IMR-90 (cell line): ENCODE results near the gene OR52W1. TPM values are rescaled to one million over a fixed set of nuclear protein-coding genes. Genes with fewer than 3 reads are reported as not detected.

ENCODE experiments used
- ATAC-seq: fragments of 200-7000 bp; cut with Tn5 transposase; 2 replicates; pipeline ENCODE4 v1.9.1; 2020; ENCODE audit warnings: low read depth, mild to moderate bottlenecking, moderate library complexity
- BruUV-seq: library from RNA; stranded (reverse); fragments of 400-500 nt; replicated peaks from 2 replicates; lab custom pipeline; 2021; lab: Mats Ljungman, UMichigan
- CTCF ChIA-PET: fragments of 300-600 bp; formaldehyde crosslinking; extraction: SDS; loops from one replicate; lab custom pipeline; 2021; ENCODE audit warnings: antibody characterized with exemption; lab: Yijun Ruan, JAX
- POLR2A ChIA-PET: fragments of 300-600 bp; sonication (Branson Sonifier 250); formaldehyde crosslinking; loops from one replicate; lab custom pipeline; 2022; ENCODE audit warnings: antibody characterized with exemption; ENCODE audit not compliant: unreplicated experiment; lab: Charles Lee
- DNase-seq: peaks from one replicate; pipeline ENCODE4 v3.0.0; 2013
- H2AFZ ChIP-seq: replicated peaks from 2 replicates; pipeline ENCODE3; 2013; ENCODE audit warnings: low read length, mild to moderate bottlenecking; ENCODE audit not compliant: poor library complexity
- H2AK5ac ChIP-seq: 2 replicates; pipeline ENCODE4 v1.6.1; 2013; ENCODE audit warnings: low read depth, low read length, inconsistent platforms
- H2AK9ac ChIP-seq: replicated peaks from 2 replicates; pipeline ENCODE3; 2013; ENCODE audit warnings: mild to moderate bottlenecking, low read depth, low read length, moderate library complexity; ENCODE audit not compliant: poor library complexity
- H2BK120ac ChIP-seq: 2 replicates; pipeline ENCODE4 v1.6.1; 2013; ENCODE audit warnings: low read depth, low read length, inconsistent platforms
- H2BK15ac ChIP-seq: 3 replicates; pipeline ENCODE4 v1.6.1; 2013; ENCODE audit warnings: low read depth, low read length, inconsistent platforms
- H2BK20ac ChIP-seq: 2 replicates; pipeline ENCODE4 v1.6.1; 2013; ENCODE audit warnings: low read depth, mild to moderate bottlenecking, inconsistent platforms, low read length, moderate library complexity
- H2BK5ac ChIP-seq: 2 replicates; pipeline ENCODE4 v1.6.1; 2013; ENCODE audit warnings: mild to moderate bottlenecking, low read depth, low read length, inconsistent platforms; ENCODE audit not compliant: poor library complexity, severe bottlenecking
- H3K14ac ChIP-seq: replicated peaks from 2 replicates; pipeline ENCODE4 v1.6.1; 2013; ENCODE audit warnings: low read depth, low read length, inconsistent platforms
- H3K18ac ChIP-seq: 2 replicates; pipeline ENCODE4 v1.6.1; 2013; ENCODE audit warnings: low read depth, low read length, control low read depth
- H3K23ac ChIP-seq: 2 replicates; pipeline ENCODE4 v1.6.1; 2013; ENCODE audit warnings: low read depth, low read length, inconsistent platforms
- H3K27ac ChIP-seq: 2 replicates; pipeline ENCODE4 v1.5.1; 2013; ENCODE audit warnings: mild to moderate bottlenecking, control low read depth, low read length; ENCODE audit not compliant: insufficient read depth
- H3K27me3 ChIP-seq: 2 replicates; pipeline ENCODE4 v1.6.1; 2013; ENCODE audit warnings: low read length; ENCODE audit not compliant: control insufficient read depth, insufficient read depth
- H3K36me3 ChIP-seq: 2 replicates; pipeline ENCODE4 v1.6.1; 2013; ENCODE audit warnings: low read length, mixed read lengths; ENCODE audit not compliant: control insufficient read depth, insufficient read depth
- H3K4ac ChIP-seq: 2 replicates; pipeline ENCODE4 v1.6.1; 2013; ENCODE audit warnings: low read depth, low read length, inconsistent platforms
- H3K4me1 ChIP-seq: 2 replicates; pipeline ENCODE4 v1.6.1; 2013; ENCODE audit warnings: low read length, mixed read lengths; ENCODE audit not compliant: control insufficient read depth, insufficient read depth
- H3K4me2 ChIP-seq: 2 replicates; pipeline ENCODE4 v1.6.1; 2013; ENCODE audit warnings: low read depth, mild to moderate bottlenecking, control low read depth, low read length, moderate library complexity
- H3K4me3 ChIP-seq: 2 replicates; pipeline ENCODE4 v1.5.1; 2013; ENCODE audit warnings: low read depth, mild to moderate bottlenecking, control low read depth, low read length, moderate library complexity; ENCODE audit not compliant: insufficient read depth
- H3K56ac ChIP-seq: 2 replicates; pipeline ENCODE4 v1.6.1; 2013; ENCODE audit warnings: low read length, inconsistent platforms; ENCODE audit not compliant: insufficient read depth; ENCODE audit errors: extremely low read depth
- H3K79me1 ChIP-seq, 2 experiments: 2 replicates each; pipeline ENCODE4 v1.6.1; 2013; ENCODE audit warnings: low read length in 2 of 2, inconsistent platforms in 1 of 2, low read depth in 1 of 2
- H3K9ac ChIP-seq: 2 replicates; pipeline ENCODE4 v1.6.1; 2013; ENCODE audit warnings: low read depth, low read length, control low read depth
- H3K9me1 ChIP-seq: 2 replicates; pipeline ENCODE4 v1.6.1; 2013; ENCODE audit warnings: low read length, inconsistent platforms; ENCODE audit not compliant: insufficient read depth
- H3K9me3 ChIP-seq: 2 replicates; pipeline ENCODE4 v1.6.1; 2013; ENCODE audit warnings: low read length; ENCODE audit not compliant: control insufficient read depth, insufficient read depth
- H4K20me1 ChIP-seq: 2 replicates; pipeline ENCODE4 v1.6.1; 2013; ENCODE audit warnings: low read length, inconsistent platforms; ENCODE audit not compliant: insufficient read depth
- H4K5ac ChIP-seq: 2 replicates; pipeline ENCODE4 v1.6.1; 2013; ENCODE audit warnings: mild to moderate bottlenecking, low read depth, low read length, control low read depth
- H4K8ac ChIP-seq, 2 experiments: 2 replicates each; pipeline ENCODE4 v1.6.1; 2013; ENCODE audit warnings: low read depth in 2 of 2, low read length in 2 of 2, control low read depth in 1 of 2, inconsistent platforms in 1 of 2
- H4K91ac ChIP-seq: 2 replicates; pipeline ENCODE4 v1.6.1; 2013; ENCODE audit warnings: low read depth, low read length, inconsistent platforms; ENCODE audit not compliant: insufficient read depth
- FOS ChIP-seq: fragments of 150-350 bp; IDR thresholded peaks from 2 replicates; pipeline ENCODE4 v1.6.1; 2016; ENCODE audit warnings: low read depth, low read length
- MAZ ChIP-seq: IDR thresholded peaks from 2 replicates; pipeline ENCODE4 v1.6.1; 2012; ENCODE audit warnings: low read depth, mild to moderate bottlenecking, low read length, improper control_type of control experiment, moderate library complexity, borderline replicate concordance
- POLR2A ChIP-seq: IDR thresholded peaks from 2 replicates; pipeline ENCODE4 v1.6.1; 2012; ENCODE audit warnings: mild to moderate bottlenecking, low read depth, low read length
- RCOR1 ChIP-seq: IDR thresholded peaks from 2 replicates; pipeline ENCODE4 v1.6.1; 2012; ENCODE audit warnings: mild to moderate bottlenecking, low read length, improper control_type of control experiment; ENCODE audit not compliant: insufficient replicate concordance
- WGBS, 2 experiments: methylation state at CpG; one replicate each; pipeline versions ENCODE4 v1.1.5 to v1.1.7; 2013; ENCODE audit warnings: missing lambda C conversion rate in 2 of 2; ENCODE audit not compliant: insufficient read length in 1 of 2; ENCODE audit errors: extremely low coverage in 2 of 2; 5-methylcytosine and 5-hydroxymethylcytosine counted together
- dilution Hi-C: fragments of 300-500 bp; cut with HindIII; formaldehyde crosslinking; loops from one replicate; pipeline ENCODE4 v1.14.3; 2018; ENCODE audit warnings: low sequenced_read_pairs; ENCODE audit not compliant: unreplicated experiment
- in situ Hi-C: fragments of 300-500 bp; cut with MboI; formaldehyde crosslinking; loops from 3 replicates; pipeline ENCODE4 v1.14.3; 2019; ENCODE audit warnings: low sequenced_read_pairs, inconsistent platforms, mixed read lengths
- intact Hi-C: fragments of 100-400 bp; cut with micrococcal nuclease; formaldehyde crosslinking; loops from 2 replicates; pipeline ENCODE4 v1.10.0; 2022
- polyA plus RNA-seq, 3 experiments: library from polyadenylated mRNA; depleted of rRNA; stranded (reverse); fragments of >200 nt; gene quantifications; 2 replicates each; pipeline ENCODE4 v1.2.3, GENCODE V29; 2012; ENCODE audit warnings: low replicate concordance in 1 of 3
- total RNA-seq: library from RNA; depleted of rRNA; stranded (reverse); fragments of >200 nt; gene quantifications from 2 replicates; pipeline ENCODE4 v1.2.3, GENCODE V29; 2012
- TF ChIP-seq, protein P1 (sequence below): conservative IDR thresholded peaks from 2 replicates; pipeline ENCODE4 v1.5.1; 2012; ENCODE audit warnings: mild to moderate bottlenecking, low read depth, low read length, improper control_type of control experiment
- TF ChIP-seq, protein P2 (sequence below): fragments of 150-350 bp; IDR thresholded peaks from 2 replicates; pipeline ENCODE4 v1.6.1; 2017; ENCODE audit warnings: mild to moderate bottlenecking, antibody characterized with exemption, low read length, low read depth

Gene OR52W1
- total and polyA plus RNA-seq, 2 of the 4 experiments (the other 2 are of a cell fraction): not detected

DNA sequence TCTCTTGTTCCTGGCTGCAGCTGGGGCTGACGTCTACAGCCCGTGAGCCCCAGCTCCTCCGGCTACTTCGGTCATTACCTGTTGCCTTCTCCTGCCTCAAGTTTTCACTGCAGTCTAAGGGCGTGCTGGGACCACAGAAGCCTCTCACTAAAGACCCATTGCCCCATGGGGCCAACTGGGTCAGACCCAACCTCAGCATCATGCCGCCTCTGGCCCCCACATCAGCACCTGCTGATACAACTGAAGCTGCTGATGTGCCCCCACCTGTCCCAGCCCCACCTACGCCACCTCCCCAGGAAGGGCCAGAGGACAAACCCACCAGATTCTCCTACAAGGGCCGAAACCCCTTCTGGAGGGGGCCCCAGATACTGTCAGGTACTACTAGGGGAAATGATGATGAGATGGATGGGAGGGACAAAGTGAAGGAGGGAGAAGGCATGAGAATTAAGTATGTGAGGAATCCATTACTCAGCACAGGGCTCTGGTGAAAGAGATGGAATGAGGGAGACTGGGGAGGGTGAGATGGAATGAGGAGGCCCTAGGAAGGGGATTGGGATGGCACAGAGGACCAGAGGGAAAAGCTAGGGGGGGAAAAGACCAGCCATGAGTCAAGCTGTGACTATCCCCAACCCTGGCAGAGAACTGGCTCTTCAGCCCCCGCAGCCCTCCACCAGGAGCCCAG, 11.4 kb downstream of the OR52W1 start:
- H3K4me1 ChIP-seq: peaks cover 10% of the 10 kb centered on the region; the same call in 1 of the 2 replicates
- dilution Hi-C loops (no loop called here), in situ Hi-C loops (no loop called here), intact Hi-C loops (no loop called here)
- H3K4me3 ChIP-seq: no peak overlapping the region
- H4K8ac ChIP-seq: no peak overlapping the region
- no peak overlapping the region for H2AFZ ChIP-seq
- H2BK5ac ChIP-seq: peak overlapping the region; percentile 17
- 93% methylated on average over 7 of the region's 9 CpGs; no CpG with 5 or more reads in 1 of the 2 experiments for WGBS, 2 experiments
- H3K14ac ChIP-seq: no peak overlapping the region
- no peak overlapping the region for H2AK5ac ChIP-seq
- H3K9me1 ChIP-seq: no peaks in the 10 kb centered on the region
- no peak overlapping the region for H2BK20ac ChIP-seq
- TF ChIP-seq MAZ (peak; percentile 30; the same call in 1 of the 2 replicates), FOS (no peak), RCOR1 (no peak), POLR2A (no peak)
- TF ChIP-seq, protein P1, sequence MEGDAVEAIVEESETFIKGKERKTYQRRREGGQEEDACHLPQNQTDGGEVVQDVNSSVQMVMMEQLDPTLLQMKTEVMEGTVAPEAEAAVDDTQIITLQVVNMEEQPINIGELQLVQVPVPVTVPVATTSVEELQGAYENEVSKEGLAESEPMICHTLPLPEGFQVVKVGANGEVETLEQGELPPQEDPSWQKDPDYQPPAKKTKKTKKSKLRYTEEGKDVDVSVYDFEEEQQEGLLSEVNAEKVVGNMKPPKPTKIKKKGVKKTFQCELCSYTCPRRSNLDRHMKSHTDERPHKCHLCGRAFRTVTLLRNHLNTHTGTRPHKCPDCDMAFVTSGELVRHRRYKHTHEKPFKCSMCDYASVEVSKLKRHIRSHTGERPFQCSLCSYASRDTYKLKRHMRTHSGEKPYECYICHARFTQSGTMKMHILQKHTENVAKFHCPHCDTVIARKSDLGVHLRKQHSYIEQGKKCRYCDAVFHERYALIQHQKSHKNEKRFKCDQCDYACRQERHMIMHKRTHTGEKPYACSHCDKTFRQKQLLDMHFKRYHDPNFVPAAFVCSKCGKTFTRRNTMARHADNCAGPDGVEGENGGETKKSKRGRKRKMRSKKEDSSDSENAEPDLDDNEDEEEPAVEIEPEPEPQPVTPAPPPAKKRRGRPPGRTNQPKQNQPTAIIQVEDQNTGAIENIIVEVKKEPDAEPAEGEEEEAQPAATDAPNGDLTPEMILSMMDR: no peak
- TF ChIP-seq, protein P2, sequence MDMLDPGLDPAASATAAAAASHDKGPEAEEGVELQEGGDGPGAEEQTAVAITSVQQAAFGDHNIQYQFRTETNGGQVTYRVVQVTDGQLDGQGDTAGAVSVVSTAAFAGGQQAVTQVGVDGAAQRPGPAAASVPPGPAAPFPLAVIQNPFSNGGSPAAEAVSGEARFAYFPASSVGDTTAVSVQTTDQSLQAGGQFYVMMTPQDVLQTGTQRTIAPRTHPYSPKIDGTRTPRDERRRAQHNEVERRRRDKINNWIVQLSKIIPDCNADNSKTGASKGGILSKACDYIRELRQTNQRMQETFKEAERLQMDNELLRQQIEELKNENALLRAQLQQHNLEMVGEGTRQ: no peak
- no peak overlapping the region for H2BK120ac ChIP-seq
- no peak overlapping the region for H3K4me2 ChIP-seq
- ATAC-seq: peak; percentile 93
- H3K56ac ChIP-seq: no peak overlapping the region
- no peak overlapping the region for H2BK15ac ChIP-seq
- ChIA-PET CTCF (no interaction called here), POLR2A (no interaction called here)
- H3K36me3 ChIP-seq: peaks cover 34% of the 10 kb centered on the region
- no peaks in the 10 kb centered on the region for H3K27me3 ChIP-seq
- H3K18ac ChIP-seq: no peak overlapping the region
- H4K20me1 ChIP-seq: no peaks in the 10 kb centered on the region
- H3K79me1 ChIP-seq: no peaks in the 10 kb centered on the region; a peak in 1 of 4 replicates
- no peak overlapping the region for H4K91ac ChIP-seq
- H3K9ac ChIP-seq: no peak overlapping the region
- 0 out of 2 replicates have a peak overlapping the region, but pooled peaks have one; percentile 58 for H4K5ac ChIP-seq
- no peak overlapping the region for H3K23ac ChIP-seq
- no peak overlapping the region for H3K27ac ChIP-seq
- peak overlapping the region; percentile 68 for H2AK9ac ChIP-seq
- peak; percentile 24 for DNase-seq
- no TSS peak for BruUV-seq
- peak overlapping the region; percentile 27; the same call in 1 of the 2 replicates for H3K4ac ChIP-seq
- no peaks in the 10 kb centered on the region for H3K9me3 ChIP-seq
